HCT116 (cell line): ENCODE data around the gene PPEF1. TPM values are rescaled to one million over a fixed set of nuclear protein-coding genes. Genes with fewer than 3 reads are reported as not detected.

ENCODE experiments used
- ATAC-seq: fragments of 200-7000 bp; cut with Tn5 transposase; 2 replicates; pipeline ENCODE4 v1.9.1; 2020; ENCODE audit warnings: mild to moderate bottlenecking, moderate library complexity
- BruUV-seq: library from RNA; stranded (reverse); fragments of 400-500 nt; replicated peaks from 2 replicates; lab custom pipeline; 2021; lab: Mats Ljungman, UMichigan
- CTCF ChIA-PET: fragments of 300-600 bp; sonication (Branson Sonifier 250); formaldehyde crosslinking; loops from one replicate; lab custom pipeline; 2021; ENCODE audit warnings: antibody characterized with exemption; lab: Charles Lee
- POLR2A ChIA-PET: fragments of 300-600, 350-600 bp; sonication (Branson Sonifier 250); formaldehyde crosslinking; loops from one replicate; lab custom pipeline; 2021; ENCODE audit warnings: antibody characterized with exemption; lab: Charles Lee
- RAD21 ChIA-PET, 2 experiments: fragments of 300-600 bp; sonication (Branson Sonifier 250); formaldehyde crosslinking; loops; one replicate each; lab custom pipeline; 2023; ENCODE audit warnings: low total read pairs in 2 of 2; ENCODE audit not compliant: uncharacterized antibody in 2 of 2, unreplicated experiment in 2 of 2, low non-redundant PET in 1 of 2; lab: Charles Lee
- DNase-seq: peaks from one replicate; pipeline ENCODE4 v3.0.0-alpha.2; 2010; ENCODE audit warnings: low read depth, low spot score
- H2AFZ ChIP-seq: fragments of 200-600 bp; shearing (Covaris generic), sonication (generic); 2 replicates; pipeline ENCODE4 v1.6.1; 2017; ENCODE audit warnings: low read depth, mixed run types, mixed read lengths, antibody characterized with exemption, low read length; ENCODE audit not compliant: poor library complexity, severe bottlenecking
- H3K27ac ChIP-seq: 2 replicates; pipeline ENCODE4 v1.5.1; 2012; ENCODE audit warnings: low read depth, low read length
- H3K27me3 ChIP-seq: fragments of 200-600 bp; sonication (generic); 2 replicates; pipeline ENCODE4 v1.6.1; 2016; ENCODE audit warnings: mixed run types, low read length, mixed read lengths; ENCODE audit not compliant: insufficient read depth
- H3K36me3 ChIP-seq, 2 experiments: fragments of 200-500 bp in 1 of 2; fragments of 200-600 bp in 1 of 2; sonication (Bioruptor generic) in 1 of 2; sonication (generic) in 1 of 2; 2 replicates each; pipeline versions ENCODE4 v1.5.1 to v1.6.1; 2014 to 2016; ENCODE audit warnings: low read length in 2 of 2, inconsistent platforms in 1 of 2, mixed read lengths in 1 of 2, mixed run types in 1 of 2; ENCODE audit not compliant: insufficient read depth in 2 of 2, control insufficient read depth in 1 of 2
- H3K4me1 ChIP-seq, 2 experiments: fragments of 200-600 bp in 1 of 2; sonication (generic) in 1 of 2; 2 replicates each; pipeline versions ENCODE4 v1.5.1 to v1.6.1; 2012 to 2017; ENCODE audit warnings: low read length in 2 of 2, inconsistent platforms in 1 of 2, mild to moderate bottlenecking in 1 of 2, mixed read lengths in 1 of 2, mixed run types in 1 of 2, moderate library complexity in 1 of 2; ENCODE audit not compliant: insufficient read depth in 2 of 2, control insufficient read depth in 1 of 2
- H3K4me2 ChIP-seq: fragments of 200-600 bp; sonication (generic); 2 replicates; pipeline ENCODE4 v1.6.1; 2017; ENCODE audit warnings: mixed run types, low read length, mixed read lengths
- H3K4me3 ChIP-seq, 2 experiments: fragments of 200-600 bp in 1 of 2; sonication (generic) in 1 of 2; replicated peaks in 1 of 2; 2 replicates each; pipeline ENCODE4 v1.5.1; 2011 to 2016; ENCODE audit warnings: low read length in 2 of 2, control low read depth in 1 of 2, low read depth in 1 of 2, mild to moderate bottlenecking in 1 of 2, mixed read lengths in 1 of 2, mixed run types in 1 of 2
- H3K79me2 ChIP-seq: fragments of 200-600 bp; sonication (generic); 2 replicates; pipeline ENCODE4 v1.6.1; 2017; ENCODE audit warnings: mild to moderate bottlenecking, mixed run types, low read length, moderate library complexity, mixed read lengths; ENCODE audit not compliant: insufficient read depth
- H3K9ac ChIP-seq: fragments of 200-600 bp; sonication (generic); 2 replicates; pipeline ENCODE4 v1.6.1; 2016; ENCODE audit warnings: low read length, mixed read lengths
- H3K9me2 ChIP-seq: fragments of 200-600 bp; sonication (generic), shearing (Covaris generic); 2 replicates; pipeline ENCODE4 v1.6.1; 2017; ENCODE audit warnings: mixed run types, mild to moderate bottlenecking, moderate library complexity; ENCODE audit not compliant: insufficient read depth
- H3K9me3 ChIP-seq, 2 experiments: fragments of 200-500 bp in 1 of 2; fragments of 200-600 bp in 1 of 2; sonication (Bioruptor generic) in 1 of 2; sonication (generic) in 1 of 2; 2 replicates each; pipeline ENCODE4 v1.6.1; 2014 to 2017; ENCODE audit warnings: low read length in 2 of 2, mixed read lengths in 2 of 2, inconsistent platforms in 1 of 2, low read depth in 1 of 2, mild to moderate bottlenecking in 1 of 2, mixed run types in 1 of 2, moderate library complexity in 1 of 2; ENCODE audit not compliant: control insufficient read depth in 1 of 2, insufficient read depth in 1 of 2
- H4K20me1 ChIP-seq: fragments of 200-600 bp; sonication (generic), shearing (Covaris generic); 2 replicates; pipeline ENCODE4 v1.6.1; 2017; ENCODE audit warnings: mixed run types, mild to moderate bottlenecking, moderate library complexity; ENCODE audit not compliant: insufficient read depth
- CBX3 ChIP-seq: IDR thresholded peaks from 2 replicates; pipeline ENCODE4 v1.6.1; 2012; ENCODE audit warnings: low read depth
- CEBPB ChIP-seq: IDR thresholded peaks from 2 replicates; pipeline ENCODE4 v1.6.1; 2012; ENCODE audit warnings: low read depth
- ELF1 ChIP-seq: IDR thresholded peaks from 2 replicates; pipeline ENCODE4 v1.6.1; 2012; ENCODE audit warnings: low read depth, borderline replicate concordance
- FOSL1 ChIP-seq: IDR thresholded peaks from 2 replicates; pipeline ENCODE4 v1.6.1; 2012; ENCODE audit warnings: low read depth
- JUND ChIP-seq: IDR thresholded peaks from 2 replicates; pipeline ENCODE4 v1.6.1; 2012
- SIN3A ChIP-seq: IDR thresholded peaks from 2 replicates; pipeline ENCODE4 v1.6.1; 2012; ENCODE audit warnings: low read depth
- SP1 ChIP-seq: IDR thresholded peaks from 2 replicates; pipeline ENCODE4 v1.6.1; 2012; ENCODE audit warnings: low read depth
- SRF ChIP-seq: IDR thresholded peaks from 2 replicates; pipeline ENCODE4 v1.6.1; 2012; ENCODE audit warnings: low read depth
- TCF7L2 ChIP-seq: IDR thresholded peaks from 2 replicates; pipeline ENCODE4 v1.7.0; 2011; ENCODE audit warnings: borderline replicate concordance, inconsistent platforms; ENCODE audit not compliant: insufficient read depth, insufficient read length; ENCODE audit errors: extremely low read depth
- YY1 ChIP-seq: IDR thresholded peaks from 2 replicates; pipeline ENCODE4 v1.6.1; 2011; ENCODE audit warnings: low read length, low read depth, moderate library complexity, mild to moderate bottlenecking; ENCODE audit not compliant: insufficient replicate concordance; ENCODE audit errors: extremely low read depth
- ZNF274 ChIP-seq: fragments of 200-500 bp; sonication (Bioruptor generic); IDR thresholded peaks from 2 replicates; pipeline ENCODE4 v1.6.1; 2014; ENCODE audit warnings: mild to moderate bottlenecking, low read depth, low read length, inconsistent platforms
- intact Hi-C: fragments of 100-400 bp; cut with micrococcal nuclease; formaldehyde crosslinking; loops from 2 replicates; pipeline ENCODE4 v1.10.0; 2022
- total RNA-seq: library from RNA; stranded (reverse); gene quantifications from one replicate; pipeline ENCODE4 v1.2.1, GENCODE V29; 2021; ENCODE audit not compliant: unreplicated experiment
- TF ChIP-seq, protein P1 (sequence below): IDR thresholded peaks from 2 replicates; pipeline ENCODE4 v1.6.1; 2012
- TF ChIP-seq, protein P2 (sequence below): IDR thresholded peaks from 2 replicates; pipeline ENCODE4 v1.6.1; 2011; ENCODE audit warnings: mild to moderate bottlenecking, low read length, moderate library complexity; ENCODE audit not compliant: insufficient replicate concordance; ENCODE audit errors: extremely low read depth

PPEF1 gene
- total RNA-seq, 1 experiment from 2014 or later, result not detected

DNA sequence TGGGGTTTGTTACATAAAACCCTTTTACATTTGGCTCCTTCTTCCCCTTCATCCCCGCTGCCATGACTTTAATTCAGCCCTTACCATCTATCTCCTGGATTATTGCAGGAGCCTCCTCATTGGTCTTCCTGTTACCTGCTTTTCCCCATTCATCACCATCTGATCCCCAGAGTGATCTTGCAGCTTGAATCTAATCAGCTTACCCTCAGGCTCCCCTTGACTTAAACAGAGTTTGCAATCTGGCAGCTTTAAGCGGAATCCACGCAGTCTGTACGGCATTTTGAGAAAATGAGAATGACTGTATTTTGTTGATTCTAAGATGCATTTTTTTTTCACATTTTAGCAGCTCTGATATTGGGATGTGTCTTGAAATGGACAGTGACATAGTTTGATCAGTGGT, 14.9 kb upstream of the PPEF1 start:
- intact Hi-C loops, result no loop called here
- H3K27ac ChIP-seq, result no peak overlapping the region
- RAD21 ChIA-PET, result no interaction called here

DNA sequence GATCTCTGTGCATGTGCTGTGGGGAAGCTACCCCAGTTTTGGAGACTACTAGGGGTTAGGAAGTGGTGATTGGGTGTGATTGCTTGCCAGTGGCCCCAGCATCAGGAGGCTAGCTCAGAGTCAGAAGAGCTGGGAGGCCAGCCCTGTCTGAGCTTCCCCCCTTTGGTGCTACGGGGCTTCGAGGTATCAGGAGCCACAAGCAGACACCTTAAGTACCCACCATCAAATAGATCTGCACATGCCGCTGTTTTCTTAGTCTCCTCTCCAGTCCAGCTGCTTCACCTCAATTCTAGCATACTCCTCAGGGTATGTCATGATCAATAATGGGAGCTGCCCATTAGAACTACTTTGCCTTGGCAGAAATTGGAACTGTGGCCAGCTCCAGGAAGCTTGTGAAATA, 10.8 kb upstream of the PPEF1 start:
- Histone ChIP-seq H3K9ac (no peak overlapping the region), H3K9me2 (no peaks in the 10 kb centered on the region), H3K9me3 (no peaks in the 10 kb centered on the region), H2AFZ (no peak overlapping the region), H3K4me3 (no peak overlapping the region), H3K27ac (no peak overlapping the region), H3K27me3 (no peaks in the 10 kb centered on the region), H3K79me2 (no peaks in the 10 kb centered on the region), H3K4me1 (no peaks in the 10 kb centered on the region), H3K4me2 (no peak overlapping the region), H3K36me3 (no peaks in the 10 kb centered on the region), H4K20me1 (no peaks in the 10 kb centered on the region)
- DNase-seq (no peak), ATAC-seq (no peak)
- BruUV-seq, result no TSS peak
- ChIA-PET CTCF (no interaction called here), RAD21 (no interaction called here), POLR2A (no interaction called here)
- intact Hi-C loops, result no loop called here
- TF ChIP-seq JUND (no peak), CBX3 (no peak), ELF1 (no peak), SP1 (no peak), CEBPB (no peak), SIN3A (no peak), SRF (no peak)

More for the DNA sequence above, 14.9 kb upstream of the PPEF1 start:
- ChIA-PET POLR2A (no interaction called here), CTCF (no interaction called here)
- Histone ChIP-seq H3K9me2 (no peaks in the 10 kb centered on the region), H3K4me2 (no peak overlapping the region), H2AFZ (no peak overlapping the region), H3K4me1 (no peaks in the 10 kb centered on the region), H4K20me1 (no peaks in the 10 kb centered on the region), H3K9me3 (no peaks in the 10 kb centered on the region), H3K9ac (no peak overlapping the region), H3K36me3 (no peaks in the 10 kb centered on the region), H3K4me3 (no peak overlapping the region), H3K27me3 (no peaks in the 10 kb centered on the region), H3K79me2 (no peaks in the 10 kb centered on the region)
- no TSS peak for BruUV-seq
- ATAC-seq (no peak), DNase-seq (no peak)
- TF ChIP-seq TCF7L2, result no peak
- TF ChIP-seq, protein P1, sequence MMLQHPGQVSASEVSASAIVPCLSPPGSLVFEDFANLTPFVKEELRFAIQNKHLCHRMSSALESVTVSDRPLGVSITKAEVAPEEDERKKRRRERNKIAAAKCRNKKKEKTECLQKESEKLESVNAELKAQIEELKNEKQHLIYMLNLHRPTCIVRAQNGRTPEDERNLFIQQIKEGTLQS, result no peak
- no peak for TF ChIP-seq CEBPB
- no peak for TF ChIP-seq ZNF274
- TF ChIP-seq, protein P2, sequence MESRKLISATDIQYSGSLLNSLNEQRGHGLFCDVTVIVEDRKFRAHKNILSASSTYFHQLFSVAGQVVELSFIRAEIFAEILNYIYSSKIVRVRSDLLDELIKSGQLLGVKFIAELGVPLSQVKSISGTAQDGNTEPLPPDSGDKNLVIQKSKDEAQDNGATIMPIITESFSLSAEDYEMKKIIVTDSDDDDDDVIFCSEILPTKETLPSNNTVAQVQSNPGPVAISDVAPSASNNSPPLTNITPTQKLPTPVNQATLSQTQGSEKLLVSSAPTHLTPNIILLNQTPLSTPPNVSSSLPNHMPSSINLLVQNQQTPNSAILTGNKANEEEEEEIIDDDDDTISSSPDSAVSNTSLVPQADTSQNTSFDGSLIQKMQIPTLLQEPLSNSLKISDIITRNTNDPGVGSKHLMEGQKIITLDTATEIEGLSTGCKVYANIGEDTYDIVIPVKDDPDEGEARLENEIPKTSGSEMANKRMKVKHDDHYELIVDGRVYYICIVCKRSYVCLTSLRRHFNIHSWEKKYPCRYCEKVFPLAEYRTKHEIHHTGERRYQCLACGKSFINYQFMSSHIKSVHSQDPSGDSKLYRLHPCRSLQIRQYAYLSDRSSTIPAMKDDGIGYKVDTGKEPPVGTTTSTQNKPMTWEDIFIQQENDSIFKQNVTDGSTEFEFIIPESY, result no peak
- TF ChIP-seq YY1, result no peak
- no peak for TF ChIP-seq SP1
- no peak for TF ChIP-seq FOSL1
